Muscle of back (tissue), 11 donors: ENCODE measurements around the gene THAP8. TPM values are rescaled to one million over a fixed set of nuclear protein-coding genes. Genes with fewer than 3 reads are reported as not detected.
"Not testable (repeated sequence)": the region's sequence is repeated elsewhere in the genome, so short reads cannot be mapped to it uniquely, and the experiment has no call there.

Experiments used
- DNase-seq, 3 donors: peaks; one replicate each; pipeline versions ENCODE4 v3.0.0 to v3.0.0-alpha.2; 2013
- polyA plus RNA-seq, 10 donors: library from polyadenylated mRNA; unstranded; fragments of 120-200 nt; gene quantifications; one replicate each; pipeline ENCODE4 v1.2.1, GENCODE V29; 2013; ENCODE audit not compliant: insufficient read length in 10 of 10

The THAP8 gene
- polyA plus RNA-seq, 10 donors: 7.2 to 9.9 (median 7.6) TPM

DNA sequence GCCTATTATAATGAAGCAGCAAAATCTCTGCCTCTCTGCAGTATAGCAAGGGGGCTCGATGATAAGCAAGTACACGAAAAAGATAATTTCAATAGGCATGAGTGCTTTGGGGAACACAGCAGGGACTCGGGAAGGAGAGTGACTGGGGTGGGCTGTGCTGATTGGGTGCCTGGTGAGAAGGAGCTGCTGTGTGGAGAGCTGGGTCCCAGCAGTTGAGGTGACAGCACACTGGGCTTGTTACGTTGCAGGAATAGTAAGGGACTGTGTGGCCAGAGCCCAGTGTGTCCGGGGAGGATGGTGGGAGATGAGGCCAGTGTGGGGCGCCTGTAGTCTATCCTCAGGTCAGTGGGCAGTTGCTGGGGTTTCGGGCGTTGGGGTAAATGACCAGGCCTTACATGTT lies 18.0 kb upstream of the THAP8 start:
- DNase-seq: no peak

DNA sequence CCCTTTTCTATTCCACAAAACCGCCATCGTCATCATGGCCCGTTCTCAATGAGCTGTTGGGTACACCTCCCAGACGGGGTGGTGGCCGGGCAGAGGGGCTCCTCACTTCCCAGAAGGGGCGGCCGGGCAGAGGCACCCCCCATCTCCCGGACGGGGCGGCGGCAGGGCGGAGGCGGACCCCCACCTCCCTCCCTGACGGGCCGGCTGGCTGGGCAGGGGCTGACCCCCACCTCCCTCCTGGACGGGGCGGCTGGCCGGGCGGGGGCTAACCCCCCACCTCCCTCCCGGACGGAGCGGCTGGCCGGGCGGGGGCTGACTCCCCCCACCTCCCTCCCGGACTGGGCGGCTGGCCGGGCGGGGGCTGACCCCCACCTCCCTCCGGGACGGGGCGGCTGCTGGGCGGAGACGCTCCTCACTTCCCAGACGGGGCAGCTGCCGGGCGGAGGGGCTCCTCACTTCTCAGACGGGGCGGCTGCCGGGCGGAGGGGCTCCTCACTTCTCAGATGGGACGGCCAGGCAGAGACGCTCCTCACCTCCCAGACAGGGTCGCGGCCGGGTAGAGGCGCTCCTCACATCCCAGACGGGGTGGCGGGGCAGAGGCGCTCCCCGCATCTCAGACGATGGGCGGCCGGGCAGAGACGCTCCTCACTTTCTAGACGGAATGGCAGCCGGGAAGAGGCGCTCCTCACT lies 14.9 kb upstream of the THAP8 start:
- DNase-seq: not testable (repeated sequence)

DNA sequence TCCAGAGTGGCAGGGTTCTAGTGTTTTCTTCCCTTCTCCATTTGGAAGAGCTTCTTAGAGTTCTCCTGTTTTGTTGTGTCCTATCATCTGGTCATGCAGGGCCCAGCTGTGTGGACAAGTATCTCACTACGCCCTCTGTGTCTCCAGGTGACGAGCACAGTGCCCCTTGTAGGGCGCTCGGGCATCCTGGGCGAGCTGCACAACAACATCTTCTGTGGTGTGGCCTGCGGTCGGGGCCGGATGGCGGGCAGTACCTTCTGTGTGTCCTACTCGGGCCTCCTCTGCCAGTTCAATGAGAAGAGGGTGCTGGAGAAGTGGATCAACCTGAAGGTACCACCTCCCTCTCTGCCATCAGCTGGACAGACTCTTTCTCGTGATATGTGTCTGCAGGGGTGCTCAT lies 13.6 kb upstream of the THAP8 start:
- DNase-seq: no peak

- no peak for DNase-seq
Measured at GRCh38 chr19:36064826-36065225, 10.7 kb upstream of the THAP8 start.

- DNase-seq: no peak
Measured at GRCh38 chr19:36061367-36061766, 7.3 kb upstream of the THAP8 start.

GRCh38 chr19:36060430-36060829 lies 6.3 kb upstream of the THAP8 start:
- no peak for DNase-seq

DNA sequence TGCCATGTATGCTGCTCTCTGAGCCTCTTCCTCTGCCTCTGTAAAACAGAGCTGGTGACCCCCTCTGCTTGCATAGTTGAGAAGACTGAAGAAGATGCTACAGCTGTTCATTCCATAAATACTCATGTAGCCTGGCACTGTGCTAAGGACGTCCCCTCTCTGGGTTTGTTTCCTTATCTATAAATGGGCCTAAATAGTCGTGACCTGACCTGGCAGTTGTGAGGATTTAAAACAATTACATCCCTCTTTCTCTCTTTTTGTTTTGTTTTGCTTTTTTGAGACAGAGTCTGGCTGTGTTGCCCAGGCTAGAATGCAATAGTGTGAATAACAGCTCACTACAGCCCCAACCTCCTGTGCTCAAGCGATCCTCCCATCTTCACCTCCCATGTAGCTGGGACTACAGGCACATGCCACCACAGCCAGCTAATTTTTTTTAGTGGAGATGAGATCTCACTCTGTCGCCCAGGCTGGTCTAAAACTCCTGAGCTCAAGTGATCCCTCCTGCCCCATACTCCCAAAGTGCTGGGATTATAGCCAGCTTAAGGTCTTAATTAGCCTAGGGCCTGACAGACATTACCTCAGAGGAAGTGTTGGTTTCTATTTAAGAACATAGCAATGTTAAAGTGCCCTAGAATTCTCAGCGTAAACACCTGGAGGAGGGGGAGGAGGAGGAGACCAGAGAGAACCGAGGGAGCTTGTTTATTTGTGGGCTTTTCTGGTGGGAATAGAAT lies 5.3 kb upstream of the THAP8 start:
- DNase-seq: peak; percentile 19 to 43 (median 33)

- no peak for DNase-seq
Measured at GRCh38 chr19:36058481-36059179, 4.5 kb upstream of the THAP8 start.

DNA sequence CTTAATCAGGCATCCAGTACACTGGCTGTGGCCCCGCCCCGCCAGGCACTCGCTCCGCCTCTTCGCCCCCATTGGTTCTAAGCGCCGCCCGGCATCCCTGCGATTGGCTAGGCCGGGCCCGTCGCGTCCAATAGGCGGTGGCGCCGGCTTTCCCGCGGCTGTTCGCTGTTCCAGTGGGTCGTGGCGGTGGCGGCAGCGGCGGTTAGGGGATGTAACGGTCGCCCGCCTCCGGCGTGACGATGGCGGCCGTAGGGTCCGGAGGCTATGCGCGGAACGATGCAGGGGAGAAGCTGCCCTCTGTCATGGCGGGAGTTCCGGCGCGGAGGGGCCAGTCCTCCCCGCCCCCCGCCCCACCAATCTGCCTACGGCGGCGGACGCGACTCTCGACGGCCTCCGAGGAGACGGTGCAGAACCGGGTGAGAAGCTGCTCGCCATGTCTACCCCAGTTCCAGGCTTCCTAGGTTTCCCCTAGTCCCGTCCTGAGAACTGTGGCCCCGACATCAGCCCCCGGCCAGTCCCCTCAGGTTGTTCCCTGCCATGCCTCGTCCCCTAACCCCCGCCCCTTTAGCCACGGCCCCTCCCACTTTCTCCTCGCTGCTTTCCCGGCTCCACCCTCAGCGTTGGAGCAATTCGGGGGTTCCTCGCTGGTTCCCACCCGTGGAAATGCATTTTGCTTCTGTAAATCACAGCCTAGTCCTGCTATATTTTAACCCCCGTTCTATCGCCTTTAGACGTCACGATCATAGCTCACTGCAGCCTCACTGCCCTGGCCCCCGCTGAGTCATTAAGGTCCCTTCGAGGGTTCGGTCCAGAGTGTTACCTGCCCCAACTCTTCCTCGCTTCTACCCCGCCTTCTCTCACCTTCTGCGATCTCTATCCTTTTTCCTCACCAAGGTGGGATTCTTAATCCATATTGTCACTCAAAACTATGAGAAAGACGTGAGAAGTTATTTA lies 925 bp upstream of the THAP8 start, which contains the start of gene WDR62:
Gene WDR62, plus strand, starts transcription at position 165 of the 954 bp plus-strand sequence. Its CDS starts 75 bp downstream, at position 240.
- DNase-seq: peak in 1 of 3 donors; percentile 21

- DNase-seq: no peak
Measured at GRCh38 chr19:36051637-36052036, 2.4 kb downstream of the THAP8 start.

GRCh38 chr19:36051236-36051635 lies 2.8 kb downstream of the THAP8 start:
- no peak for DNase-seq

DNA sequence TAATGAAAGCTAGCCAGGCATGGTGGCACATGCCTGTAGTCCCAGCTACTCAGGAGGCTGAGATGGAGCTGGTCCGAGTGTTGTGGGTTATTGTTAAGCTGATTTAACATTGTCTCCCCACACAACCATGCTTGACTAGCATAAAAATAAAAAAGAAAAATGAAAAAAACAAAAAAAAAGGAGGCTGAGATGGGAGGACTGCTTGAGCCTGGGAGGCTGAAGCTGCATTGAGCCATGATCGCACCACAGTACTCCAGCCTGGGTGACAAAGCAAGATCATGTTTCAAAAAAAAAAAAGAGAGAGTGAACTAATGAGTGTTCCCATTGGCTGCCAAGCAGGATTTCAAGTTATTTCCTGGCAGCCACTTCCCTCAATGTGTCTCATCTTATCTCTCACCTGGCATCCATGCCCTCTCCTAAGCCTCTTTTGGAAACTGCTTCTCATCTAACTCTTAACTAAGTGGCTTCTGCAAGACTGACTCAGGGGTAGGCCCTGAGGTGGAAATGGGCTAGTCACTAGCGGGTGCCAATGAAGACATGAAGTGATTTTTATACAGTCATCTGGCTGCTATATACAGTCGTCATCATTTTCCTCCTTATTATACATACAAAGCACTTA lies 4.9 kb downstream of the THAP8 start:
- no peak for DNase-seq

GRCh38 chr19:36047835-36048234 lies 6.2 kb downstream of the THAP8 start:
- DNase-seq: no peak

DNA sequence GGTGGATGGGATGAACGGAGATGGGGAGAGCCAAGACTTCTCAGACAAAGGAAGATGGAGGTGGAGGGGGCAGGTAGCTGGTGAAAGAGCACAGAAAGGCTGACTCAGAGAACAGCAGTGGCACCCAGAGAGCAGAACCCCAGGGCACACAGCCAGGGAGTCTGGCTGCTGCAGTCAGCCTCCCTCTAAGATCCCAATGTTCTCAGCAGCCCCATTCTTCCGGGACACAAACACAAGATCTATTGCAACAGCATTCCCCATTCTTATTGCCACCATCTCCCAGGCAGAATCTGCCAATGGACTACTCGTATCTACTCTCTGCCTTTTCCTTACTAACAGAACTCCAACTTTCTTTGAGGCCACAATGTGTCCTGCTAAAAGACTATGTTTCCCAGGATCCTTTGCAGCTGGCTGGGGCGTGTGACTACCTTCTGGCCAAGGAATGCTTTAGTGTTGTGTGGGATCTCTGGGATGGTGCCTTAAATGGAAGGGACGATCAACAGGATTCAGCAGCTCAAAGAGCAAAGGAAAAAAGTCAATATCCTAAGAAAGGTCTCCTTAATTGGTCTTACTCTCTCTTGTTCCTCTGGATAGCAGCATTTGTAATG lies 7.5 kb downstream of the THAP8 start:
- no peak for DNase-seq

- DNase-seq: no peak
Measured at GRCh38 chr19:36043952-36044351, 10.1 kb downstream of the THAP8 start.

DNA sequence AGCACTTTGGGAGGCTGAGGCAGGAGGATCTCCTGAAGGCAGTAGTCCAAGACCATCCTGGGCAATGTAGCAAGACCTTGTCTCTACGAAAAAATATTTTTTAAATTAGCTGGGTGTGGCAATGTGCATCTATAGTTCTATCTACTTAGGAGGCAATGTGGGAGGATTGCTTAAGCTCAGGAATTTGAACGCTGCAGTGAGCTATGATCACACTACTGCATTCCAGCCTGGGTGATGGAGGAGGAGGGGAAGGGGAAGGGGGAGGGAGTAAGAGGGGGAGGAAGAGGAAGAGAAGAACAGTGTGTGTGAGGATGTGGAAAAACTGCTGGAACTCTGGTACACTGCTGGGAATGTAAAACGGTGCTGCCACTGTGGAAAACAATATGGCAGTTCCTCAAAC lies 12.3 kb downstream of the THAP8 start:
- DNase-seq: peak in 1 of 3 donors; percentile 70

- not testable (repeated sequence) for DNase-seq
Measured at GRCh38 chr19:36041092-36041491, 13.0 kb downstream of the THAP8 start.

DNA sequence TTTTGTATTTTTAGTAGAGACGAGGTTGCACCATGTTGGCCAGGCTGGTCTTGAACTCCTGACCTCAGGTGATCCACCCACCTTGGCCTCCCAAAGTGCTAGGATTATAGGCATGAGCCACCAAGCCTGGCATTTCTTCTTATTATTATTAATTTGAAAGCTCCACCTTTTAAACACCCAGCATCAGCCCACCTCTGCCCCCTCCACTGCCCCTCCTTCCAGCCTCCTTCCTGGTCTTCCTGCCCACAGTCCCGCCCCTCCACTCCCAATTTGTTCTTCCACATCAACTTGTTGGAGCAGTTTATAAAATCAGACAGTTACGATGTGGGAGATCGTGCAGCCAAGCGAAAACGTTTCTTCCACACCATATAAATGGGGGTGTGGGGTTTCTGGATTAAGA lies 13.6 kb downstream of the THAP8 start:
- DNase-seq: no peak

DNA sequence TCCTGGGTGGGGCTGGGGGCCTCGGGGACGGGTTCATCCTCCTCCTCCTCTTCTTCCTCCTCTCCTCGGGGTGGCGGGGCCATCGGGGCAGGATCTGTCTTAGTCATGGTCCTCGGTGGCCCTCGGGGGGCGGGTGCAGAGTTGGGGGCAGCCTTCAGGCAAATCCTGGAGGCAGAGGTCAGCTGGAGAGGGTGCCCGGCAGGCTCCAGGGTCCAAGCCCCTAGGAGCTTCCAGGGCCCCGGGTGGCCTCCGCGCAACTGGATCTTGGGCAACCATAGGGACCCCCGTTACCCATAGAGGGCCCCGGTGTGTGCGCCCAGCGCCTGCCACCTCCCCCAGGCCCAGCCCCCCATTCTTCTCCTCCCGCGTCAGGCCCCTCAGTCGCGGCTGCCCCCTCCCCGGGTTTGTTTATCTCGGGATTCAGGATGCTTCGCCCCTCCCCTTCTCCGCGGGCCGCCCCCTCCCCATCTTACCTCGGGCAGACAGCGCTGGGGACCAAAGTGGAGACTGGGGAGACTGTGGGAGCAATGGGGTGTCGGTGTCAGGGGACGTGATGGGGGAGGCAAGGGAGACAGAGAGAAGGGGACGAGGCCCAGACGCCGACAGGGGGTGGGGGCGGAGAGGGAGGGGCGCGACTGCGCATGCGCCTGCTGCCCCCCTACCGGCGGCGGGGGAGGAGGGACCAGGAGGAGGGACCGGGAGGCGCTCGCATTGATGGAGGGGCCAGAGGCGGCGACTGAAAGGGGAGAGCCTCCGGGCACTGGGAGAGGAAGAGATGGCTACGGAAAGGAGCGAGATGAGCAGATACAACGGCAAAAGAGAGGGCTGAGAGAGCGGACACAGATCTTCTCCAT lies 21.6 kb downstream of the THAP8 start, which contains the start of gene CLIP3:
Gene CLIP3, minus strand, starts transcription at position 623 of the 854 bp plus-strand sequence. Its CDS starts 516 bp downstream, at position 107.
- peak; percentile 67 to 93 (median 83) for DNase-seq
